Right cardiac atrium (tissue), 5 donors: Measurements from ENCODE around the gene AP5B1. TPM values are rescaled to one million over a fixed set of nuclear protein-coding genes. Genes with fewer than 3 reads are reported as not detected.

Experiments
- ATAC-seq, 2 donors: fragments of 200-7000 bp; cut with Tn5 transposase; one replicate each; pipeline versions ENCODE4 v1.8.0 to v1.9.1; 2020; ENCODE audit warnings: moderate library complexity in 2 of 2, mild to moderate bottlenecking in 1 of 2
- DNase-seq, 3 donors: peaks; one replicate each; pipeline ENCODE4 v3.0.0-alpha.2; 2020
- H3K27ac ChIP-seq: one replicate; pipeline ENCODE4 v1.5.1; 2013; ENCODE audit warnings: mild to moderate bottlenecking, low read length, control low read depth, moderate library complexity
- H3K27me3 ChIP-seq: one replicate; pipeline ENCODE4 v1.6.1; 2013; ENCODE audit not compliant: control insufficient read depth, insufficient read depth
- H3K4me1 ChIP-seq: one replicate; pipeline ENCODE4 v1.6.1; 2013; ENCODE audit warnings: low read length; ENCODE audit not compliant: control insufficient read depth, insufficient read depth
- H3K4me3 ChIP-seq: one replicate; pipeline ENCODE4 v1.5.1; 2013; ENCODE audit warnings: low read length, control low read depth
- H3K9me3 ChIP-seq: one replicate; pipeline ENCODE4 v1.6.1; 2013; ENCODE audit warnings: low read length; ENCODE audit not compliant: control insufficient read depth
- WGBS: extraction: QIAGEN DNeasy Blood & Tissue Kit; methylation state at CpG from one replicate; pipeline ENCODE4 v1.1.7; 2013; 5-methylcytosine and 5-hydroxymethylcytosine counted together
- intact Hi-C, 4 donors: fragments of 100-400 bp; cut with DNase I; formaldehyde crosslinking; loops; one replicate each; pipeline versions ENCODE4 v1.11.0 to v1.14.0; 2022 to 2023
- polyA plus RNA-seq: library from polyadenylated mRNA; stranded (reverse); fragments of 200-250 nt; gene quantifications from one replicate; pipeline ENCODE4 v1.2.3, GENCODE V29; 2013
- total RNA-seq, 4 donors: library from RNA; stranded (reverse); fragmentation: NEBNext Ultra II Directional; extraction: Animal tissue kit (Norgen Biotek cat#: 25700); gene quantifications; one replicate each; pipeline ENCODE4 v1.2.1, GENCODE V29; 2021
- donor health status: healthy with polysubstance abuse.
- donor health status: DM: no; HTN: yes; CAD: no.
- donor health status: DM: no; HTN: no; CAD: no.
- donor health status: DM: no; HTN: yes; CAD: no; lungs with severe emphysema.
- donor health status: DM: yes; HTN: yes; CAD: no.

Gene AP5B1
- total and polyA plus RNA-seq, 5 donors, result 6.6 to 14.1 (median 9.0) TPM

GRCh38 chr11:65790104-65790901, 9.5 kb upstream of the AP5B1 start:
- intact Hi-C loops, result no loop called here
- H3K27ac ChIP-seq, result no peak overlapping the region
- DNase-seq, result no peak
- no peak overlapping the region for H3K4me3 ChIP-seq
- H3K27me3 ChIP-seq, result no peaks in the 10 kb centered on the region
- no peak for ATAC-seq
- H3K9me3 ChIP-seq, result no peaks in the 10 kb centered on the region
- no peaks in the 10 kb centered on the region for H3K4me1 ChIP-seq
- WGBS, result 79% methylated on average over 13 of the region's 13 CpGs

DNA sequence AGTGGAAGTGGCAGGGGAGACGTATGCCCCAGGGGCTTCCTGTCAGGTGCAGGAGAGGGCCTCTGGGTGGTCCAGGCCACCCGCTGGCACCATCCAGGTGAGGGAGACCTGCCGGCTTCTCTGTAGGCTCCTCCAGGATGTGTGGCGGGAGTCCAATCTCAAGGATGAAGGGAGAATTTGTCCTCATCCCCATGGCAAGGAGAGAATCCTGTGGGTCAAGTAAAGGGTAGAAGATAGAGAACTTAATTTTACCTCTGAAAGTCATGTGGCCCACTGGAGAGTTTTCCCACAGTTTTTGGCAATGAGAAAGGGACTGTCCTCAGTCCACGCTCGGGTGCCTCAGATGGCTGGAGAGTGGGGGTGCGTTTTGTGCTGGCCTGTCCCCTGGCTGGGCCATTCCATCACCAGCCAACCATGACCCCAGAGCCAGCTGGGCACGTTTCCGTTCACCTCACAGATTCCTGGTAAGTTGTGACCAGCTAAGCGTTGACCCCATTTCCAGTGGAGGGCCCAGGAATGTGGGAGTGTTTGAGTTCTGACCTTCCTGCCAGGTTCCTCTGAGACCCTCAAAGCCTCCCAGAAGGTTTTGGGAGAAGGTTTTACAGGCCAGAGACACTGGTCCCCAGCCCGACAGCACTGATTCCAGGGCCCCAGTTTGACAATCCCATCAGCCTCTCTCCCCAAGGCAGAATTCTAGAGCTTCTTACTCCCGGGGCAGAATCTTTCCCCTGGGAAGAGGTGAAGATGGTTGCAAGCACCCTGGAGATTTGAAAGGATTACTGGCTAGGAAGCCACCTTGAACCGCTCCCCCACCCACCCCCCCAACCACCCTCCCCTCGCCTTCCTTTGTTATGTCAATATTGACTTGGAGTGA, 8.7 kb upstream of the AP5B1 start:
- Histone ChIP-seq H3K27me3 (no peaks in the 10 kb centered on the region), H3K4me1 (no peaks in the 10 kb centered on the region), H3K27ac (no peak overlapping the region), H3K4me3 (no peak overlapping the region), H3K9me3 (no peaks in the 10 kb centered on the region)
- intact Hi-C loops, result no loop called here
- 79% methylated on average over 14 of the region's 14 CpGs for WGBS
- DNase-seq (no peak), ATAC-seq (no peak)

GRCh38 chr11:65788821-65789220, 8.0 kb upstream of the AP5B1 start:
- Histone ChIP-seq H3K4me3 (no peak overlapping the region), H3K27ac (no peak overlapping the region), H3K4me1 (no peaks in the 10 kb centered on the region), H3K27me3 (no peaks in the 10 kb centered on the region), H3K9me3 (no peaks in the 10 kb centered on the region)
- ATAC-seq, result no peak
- no peak for DNase-seq
- WGBS, result 78% methylated on average over 6 of the region's 6 CpGs
- intact Hi-C loops, result no loop called here

DNA sequence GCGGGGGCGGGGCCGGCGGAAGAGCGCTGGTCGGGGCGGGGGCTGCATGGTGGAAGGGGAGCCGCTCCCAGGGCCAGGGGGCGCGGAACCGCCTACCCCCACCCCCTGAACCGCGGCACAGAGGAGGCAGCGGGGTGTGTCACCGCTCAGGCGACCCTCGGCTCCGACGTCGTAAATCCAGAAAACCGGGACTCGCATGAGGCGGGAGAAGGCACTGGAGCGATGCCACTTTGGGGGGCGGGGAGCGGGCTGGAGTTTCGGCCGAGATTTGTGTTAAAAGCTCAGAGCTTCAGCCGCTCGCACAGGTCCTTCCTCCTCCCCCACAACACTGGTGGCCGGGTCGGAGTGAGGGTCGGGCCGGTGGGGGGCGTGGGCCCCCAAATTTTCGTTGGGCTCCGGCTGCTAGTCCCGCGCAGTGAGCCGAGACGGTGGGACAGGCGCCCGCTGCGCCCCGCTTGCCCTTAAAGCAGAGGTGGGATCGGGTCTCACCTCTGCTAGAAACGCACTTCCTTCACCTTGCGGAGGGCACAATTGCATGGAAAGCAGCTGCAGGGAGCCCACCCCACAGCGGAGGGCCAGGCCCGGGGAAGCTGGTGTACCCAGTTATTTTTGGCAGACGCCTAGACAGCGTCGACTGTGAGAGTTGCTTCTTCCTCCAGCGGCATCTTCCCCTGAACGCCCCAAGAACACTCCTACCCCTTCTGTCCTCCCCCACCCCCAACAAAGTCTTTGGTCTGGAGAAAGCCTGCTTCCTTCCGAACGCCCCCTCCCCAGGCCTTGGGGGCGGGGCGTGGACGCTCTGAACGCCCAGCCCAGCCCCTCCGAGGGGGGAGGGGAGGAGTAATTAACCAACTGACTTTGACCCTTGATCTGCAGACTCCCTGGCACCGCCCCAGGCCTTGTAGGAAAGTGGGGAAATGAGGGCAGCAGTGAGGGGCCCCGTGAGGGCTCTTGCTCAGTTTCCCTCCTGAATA, 7.2 kb upstream of the AP5B1 start:
- intact Hi-C loops, result no loop called here
- Histone ChIP-seq H3K9me3 (no peaks in the 10 kb centered on the region), H3K27me3 (no peaks in the 10 kb centered on the region), H3K4me3 (peak overlapping the region; percentile 21), H3K27ac (no peak overlapping the region), H3K4me1 (no peaks in the 10 kb centered on the region)
- 4% methylated on average over 64 of the region's 64 CpGs for WGBS
- DNase-seq (no peak), ATAC-seq (no peak)

- Histone ChIP-seq H3K27ac (no peak within 1 kb of the TSS), H3K27me3 (no peaks in the 10 kb centered on the region), H3K4me3 (peak within 1 kb of the TSS; percentile 21), H3K9me3 (no peaks in the 10 kb centered on the region), H3K4me1 (no peaks in the 10 kb centered on the region)
- intact Hi-C loops, result no loop called here
- DNase-seq, result no peak
- no peak for ATAC-seq
- 2% methylated on average over 112 of the region's 112 CpGs for WGBS
Observed at GRCh38 chr11:65786786-65787636, 6.2 kb upstream of the AP5B1 start, which contains the start of gene OVOL1. Gene OVOL1, plus strand, starts transcription at chr11:65787063. Its CDS starts 311 bp downstream, at chr11:65787374.

- Histone ChIP-seq H3K9me3 (no peaks in the 10 kb centered on the region), H3K27me3 (no peaks in the 10 kb centered on the region), H3K4me3 (peak overlapping the region; percentile 21), H3K27ac (no peak overlapping the region), H3K4me1 (no peaks in the 10 kb centered on the region)
- DNase-seq (no peak), ATAC-seq (no peak)
- WGBS, result 9% methylated on average over 74 of the region's 74 CpGs
- intact Hi-C loops, result no loop called here
Observed at GRCh38 chr11:65786008-65786785, 5.4 kb upstream of the AP5B1 start.

GRCh38 chr11:65785319-65786007, 4.7 kb upstream of the AP5B1 start:
- Histone ChIP-seq H3K27ac (no peak overlapping the region), H3K27me3 (no peaks in the 10 kb centered on the region), H3K4me3 (no peak overlapping the region), H3K4me1 (no peaks in the 10 kb centered on the region), H3K9me3 (no peaks in the 10 kb centered on the region)
- intact Hi-C loops, result no loop called here
- no peak for ATAC-seq
- no peak for DNase-seq
- 62% methylated on average over 8 of the region's 8 CpGs for WGBS

- intact Hi-C loops, result loop anchor here in 3 of 4 donors (5.0 kb wide), 2 partner anchors 34 to 71 kb away; partner anchors contain the start of gene KAT5 (in 1 of the 3)
- Histone ChIP-seq H3K4me1 (no peaks in the 10 kb centered on the region), H3K9me3 (no peaks in the 10 kb centered on the region), H3K27ac (no peak overlapping the region), H3K27me3 (no peaks in the 10 kb centered on the region), H3K4me3 (no peak overlapping the region)
- no peak for DNase-seq
- no peak for ATAC-seq
- 87% methylated on average over 9 of the region's 9 CpGs for WGBS
Observed at GRCh38 chr11:65782816-65783228, 2.0 kb upstream of the AP5B1 start.
